ENCODE measurements around the gene PGLYRP2. TPM values are rescaled to one million over a fixed set of nuclear protein-coding genes. Genes with fewer than 3 reads are reported as not detected.

PGLYRP2 gene
- polyA plus RNA-seq, 1 of the 3 experiments (the other 2 are of a cell fraction) = not detected

GRCh38 chr19:15436826-15437110 lies 42.5 kb downstream of the PGLYRP2 start:
- H3K9ac ChIP-seq = no peak overlapping the region
- H4K20me1 ChIP-seq (ENCODE audit: insufficient read depth) = no peaks in the 10 kb centered on the region
- ChIA-PET POLR2A (no interaction called here), CTCF (interaction anchor here (1.9 kb wide), 1 partner anchor 17 kb away, joined by 4 read pairs; no protein-coding TSS in a partner anchor)
- no peaks in the 10 kb centered on the region for H3K9me2 ChIP-seq
- no peaks in the 10 kb centered on the region for H3K9me3 ChIP-seq
- H3K36me3 ChIP-seq (replicated peaks in 1 of 2; ENCODE audit: control insufficient read depth in 1 of 2, insufficient read depth in 2 of 2, low read length in 1 of 2) = no peaks in the 10 kb centered on the region
- DNase-seq = no peak
- H3K4me2 ChIP-seq = no peak overlapping the region
- no peaks in the 10 kb centered on the region for H3F3A ChIP-seq (replicated peaks; ENCODE audit: insufficient read depth)
- no peak for TF ChIP-seq PBX3 (IDR thresholded peaks at IDR 0.05)
- H3K27ac ChIP-seq (ENCODE audit: low read depth in 2 of 2, low read length in 1 of 2) = no peak overlapping the region
- peaks cover 5% of the 10 kb centered on the region for H3K79me2 ChIP-seq (ENCODE audit: insufficient read depth)
- H3K4me3 ChIP-seq (ENCODE audit: low read depth in 2 of 2, low read length in 1 of 2) = no peak overlapping the region
- H3K4me1 ChIP-seq (ENCODE audit: control insufficient read depth in 1 of 2, insufficient read depth in 2 of 2, low read depth in 1 of 2, low read length in 1 of 2) = peaks cover 0 to 5% of the 10 kb centered on the region in 2 experiments; a peak in 1 of 4 replicates
- no peak overlapping the region for H2AFZ ChIP-seq (ENCODE audit: low read depth)
- no CpG with 5 or more reads among the region's 15 CpGs for WGBS (ENCODE audit: low lambda C conversion rate)
- no peaks in the 10 kb centered on the region for H3K27me3 ChIP-seq (ENCODE audit: insufficient read depth)

- H3K27me3 ChIP-seq (ENCODE audit: insufficient read depth) = no peaks in the 10 kb centered on the region
- no peak overlapping the region for H2AFZ ChIP-seq (ENCODE audit: low read depth)
- H3K79me2 ChIP-seq (ENCODE audit: insufficient read depth) = peaks cover 10% of the 10 kb centered on the region
- H3K9ac ChIP-seq = no peak overlapping the region
- no peaks in the 10 kb centered on the region for H3K9me2 ChIP-seq
- no peak for DNase-seq
- no peak overlapping the region for H3K4me2 ChIP-seq
- 0 out of 2 replicates have a peak, but pooled peaks cover 2% of the 10 kb centered on the region for H4K20me1 ChIP-seq (ENCODE audit: insufficient read depth)
- peaks cover 2 to 11% of the 10 kb centered on the region in 2 experiments; a peak in 2 of 4 replicates for H3K4me1 ChIP-seq (ENCODE audit: control insufficient read depth in 1 of 2, insufficient read depth in 2 of 2, low read depth in 1 of 2, low read length in 1 of 2)
- H3K9me3 ChIP-seq = no peaks in the 10 kb centered on the region
- TF ChIP-seq SMC3 (IDR thresholded peaks at IDR 0.05; ENCODE audit: low read depth, low read length) (no peak), MAX (IDR thresholded peaks at IDR 0.05; ENCODE audit: low read depth) (no peak), FOXJ3 (CRISPR knock-in tag; IDR thresholded peaks at IDR 0.05) (no peak), SIN3A (IDR thresholded peaks at IDR 0.05; ENCODE audit: borderline replicate concordance, low read depth, low read length) (no peak), USF1 (IDR thresholded peaks at IDR 0.05; ENCODE audit: borderline replicate concordance, low read depth) (no peak), EZH2phosphoT487 (IDR thresholded peaks at IDR 0.05; ENCODE audit: borderline replicate concordance, low read depth) (no peak), RXRA (IDR thresholded peaks at IDR 0.05; ENCODE audit: borderline replicate concordance, low read depth) (no peak), FOSL2 (IDR thresholded peaks at IDR 0.05; ENCODE audit: borderline replicate concordance, low read depth) (no peak), ELF1 (IDR thresholded peaks at IDR 0.05) (no peak), REST (IDR thresholded peaks at IDR 0.05; ENCODE audit: low read depth, low read length) (no peak), NRF1 (IDR thresholded peaks at IDR 0.05; ENCODE audit: low read depth, low read length) (no peak), GABPA (IDR thresholded peaks at IDR 0.05; ENCODE audit: low read depth) (no peak), CHD2 (IDR thresholded peaks at IDR 0.05; ENCODE audit: low read length, partially characterized antibody) (no peak)
- ChIA-PET CTCF (interaction anchor here (1.9 to 2.0 kb wide), 2 partner anchors 17 to 18 kb away, joined by 4 to 6 read pairs; no protein-coding TSS in a partner anchor), POLR2A (no interaction called here)
- 83% methylated on average over 10 of the region's 10 CpGs for WGBS (ENCODE audit: low lambda C conversion rate)
- H3K36me3 ChIP-seq (replicated peaks in 1 of 2; ENCODE audit: control insufficient read depth in 1 of 2, insufficient read depth in 2 of 2, low read length in 1 of 2) = no peaks in the 10 kb centered on the region
- H3K4me3 ChIP-seq (ENCODE audit: low read depth in 2 of 2, low read length in 1 of 2) = no peak overlapping the region
- no peaks in the 10 kb centered on the region for H3F3A ChIP-seq (replicated peaks; ENCODE audit: insufficient read depth)
- no peak overlapping the region for H3K27ac ChIP-seq (ENCODE audit: low read depth in 2 of 2, low read length in 1 of 2)
These were observed 43.1 kb downstream of the PGLYRP2 start for GRCh38 chr19:15436012-15436825.

Measured in SK-N-SH (cell line).